Measurements from ENCODE around the gene PLEKHG5. TPM values are rescaled to one million over a fixed set of nuclear protein-coding genes. Genes with fewer than 3 reads are reported as not detected.

The PLEKHG5 gene
- polyA plus RNA-seq (2013, experiment 1 of 2): 5.0 TPM
- polyA plus RNA-seq (2013, experiment 2 of 2): 5.0 TPM

GRCh38 chr1:6491480-6491962 lies at the start of gene PLEKHG5:
Gene PLEKHG5 (minus strand): TSS chr1:6491667. CDS start chr1:6477571, 14,096 bp downstream.
- H3K4me2 ChIP-seq (ENCODE audit: low read length): peak within 1 kb of the TSS; percentile 62
- no peak within 1 kb of the TSS for H2BK15ac ChIP-seq (replicated peaks; ENCODE audit: low read depth)
- peak within 1 kb of the TSS; percentile 25 for H3K27ac ChIP-seq (ENCODE audit: low read depth, low read length)
- peak within 1 kb of the TSS; percentile 96 for H3K9ac ChIP-seq (ENCODE audit: low read length)
- H3K36me3 ChIP-seq (ENCODE audit: control insufficient read depth, insufficient read depth, low read length): no peaks in the 10 kb centered on the region
- peak within 1 kb of the TSS; percentile 43 for H4K8ac ChIP-seq (ENCODE audit: low read depth, low read length)
- H2BK5ac ChIP-seq (ENCODE audit: low read length): peak within 1 kb of the TSS; percentile 12
- no peak within 1 kb of the TSS for H4K5ac ChIP-seq (ENCODE audit: low read length)
- peak within 1 kb of the TSS; percentile 67 for H3K23ac ChIP-seq (ENCODE audit: low read length)
- no peak within 1 kb of the TSS for H2AK5ac ChIP-seq (ENCODE audit: low read length)
- no peaks in the 10 kb centered on the region for H3K79me2 ChIP-seq (ENCODE audit: control insufficient read depth, insufficient read depth, low read length)
- no CpG with 5 or more reads among the region's 6 CpGs for WGBS (ENCODE audit: extremely low coverage, insufficient coverage, low lambda C conversion rate)
- peak within 1 kb of the TSS; percentile 49 for H3K4ac ChIP-seq (ENCODE audit: low read depth, low read length)
- H2BK120ac ChIP-seq (ENCODE audit: low read depth, low read length): no peak within 1 kb of the TSS
- peak within 1 kb of the TSS; percentile 46 for H3K4me3 ChIP-seq (ENCODE audit: low read length)
- no peaks in the 10 kb centered on the region for H3K27me3 ChIP-seq (ENCODE audit: insufficient read depth, low read length, poor library complexity)
- H3K4me1 ChIP-seq (ENCODE audit: control insufficient read depth, low read depth, low read length): peaks cover 2% of the 10 kb centered on the region
- H3K18ac ChIP-seq (ENCODE audit: low read length): peak within 1 kb of the TSS; percentile 87
- peak; percentile 90 for DNase-seq
- H3K56ac ChIP-seq (ENCODE audit: low read length): peak within 1 kb of the TSS; percentile 96
- no peaks in the 10 kb centered on the region for H3K79me1 ChIP-seq (ENCODE audit: low read length)

GRCh38 chr1:6538956-6539355 lies 47.5 kb upstream of the PLEKHG5 start:
- H3K27me3 ChIP-seq (ENCODE audit: insufficient read depth, low read length, poor library complexity): no peaks in the 10 kb centered on the region
- no peak overlapping the region for H3K56ac ChIP-seq (ENCODE audit: low read length)
- H3K23ac ChIP-seq (ENCODE audit: low read length): no peak overlapping the region
- no peak overlapping the region for H3K4ac ChIP-seq (ENCODE audit: low read depth, low read length)
- WGBS (ENCODE audit: extremely low coverage, insufficient coverage, low lambda C conversion rate): no CpG with 5 or more reads among the region's 3 CpGs
- H3K79me1 ChIP-seq (ENCODE audit: low read length): peaks cover 1% of the 10 kb centered on the region
- no peak overlapping the region for H3K27ac ChIP-seq (ENCODE audit: low read depth, low read length)
- no peak for DNase-seq
- H3K9ac ChIP-seq (ENCODE audit: low read length): no peak overlapping the region
- H3K79me2 ChIP-seq (ENCODE audit: control insufficient read depth, insufficient read depth, low read length): no peaks in the 10 kb centered on the region
- H3K4me3 ChIP-seq (ENCODE audit: low read length): no peak overlapping the region
- H2BK5ac ChIP-seq (ENCODE audit: low read length): no peak overlapping the region
- H3K18ac ChIP-seq (ENCODE audit: low read length): no peak overlapping the region
- H2BK120ac ChIP-seq (ENCODE audit: low read depth, low read length): no peak overlapping the region
- H3K4me1 ChIP-seq (ENCODE audit: control insufficient read depth, low read depth, low read length): no peaks in the 10 kb centered on the region
- no peak overlapping the region for H2AK5ac ChIP-seq (ENCODE audit: low read length)
- H4K8ac ChIP-seq (ENCODE audit: low read depth, low read length): no peak overlapping the region
- no peak overlapping the region for H4K5ac ChIP-seq (ENCODE audit: low read length)
- H3K36me3 ChIP-seq (ENCODE audit: control insufficient read depth, insufficient read depth, low read length): peaks cover 5% of the 10 kb centered on the region
- no peak overlapping the region for H3K4me2 ChIP-seq (ENCODE audit: low read length)
- no peak overlapping the region for H2BK15ac ChIP-seq (replicated peaks; ENCODE audit: low read depth)

GRCh38 chr1:6536291-6536690 lies 44.8 kb upstream of the PLEKHG5 start:
- peaks cover 1% of the 10 kb centered on the region for H3K79me1 ChIP-seq (ENCODE audit: low read length)
- no peak overlapping the region for H2BK120ac ChIP-seq (ENCODE audit: low read depth, low read length)
- no peak overlapping the region for H4K8ac ChIP-seq (ENCODE audit: low read depth, low read length)
- DNase-seq: no peak
- H3K9ac ChIP-seq (ENCODE audit: low read length): no peak overlapping the region
- H2BK5ac ChIP-seq (ENCODE audit: low read length): no peak overlapping the region
- no peak overlapping the region for H3K4me3 ChIP-seq (ENCODE audit: low read length)
- H3K27ac ChIP-seq (ENCODE audit: low read depth, low read length): no peak overlapping the region
- no peak overlapping the region for H2BK15ac ChIP-seq (replicated peaks; ENCODE audit: low read depth)
- H3K79me2 ChIP-seq (ENCODE audit: control insufficient read depth, insufficient read depth, low read length): no peaks in the 10 kb centered on the region
- no peak overlapping the region for H3K18ac ChIP-seq (ENCODE audit: low read length)
- no peak overlapping the region for H4K5ac ChIP-seq (ENCODE audit: low read length)
- no peak overlapping the region for H3K23ac ChIP-seq (ENCODE audit: low read length)
- no peak overlapping the region for H3K56ac ChIP-seq (ENCODE audit: low read length)
- no peak overlapping the region for H3K4ac ChIP-seq (ENCODE audit: low read depth, low read length)
- H2AK5ac ChIP-seq (ENCODE audit: low read length): no peak overlapping the region
- no peaks in the 10 kb centered on the region for H3K27me3 ChIP-seq (ENCODE audit: insufficient read depth, low read length, poor library complexity)
- H3K36me3 ChIP-seq (ENCODE audit: control insufficient read depth, insufficient read depth, low read length): peaks cover 12% of the 10 kb centered on the region
- H3K4me1 ChIP-seq (ENCODE audit: control insufficient read depth, low read depth, low read length): no peaks in the 10 kb centered on the region
- WGBS (ENCODE audit: extremely low coverage, insufficient coverage, low lambda C conversion rate): no CpG with 5 or more reads among the region's 5 CpGs
- no peak overlapping the region for H3K4me2 ChIP-seq (ENCODE audit: low read length)

DNA sequence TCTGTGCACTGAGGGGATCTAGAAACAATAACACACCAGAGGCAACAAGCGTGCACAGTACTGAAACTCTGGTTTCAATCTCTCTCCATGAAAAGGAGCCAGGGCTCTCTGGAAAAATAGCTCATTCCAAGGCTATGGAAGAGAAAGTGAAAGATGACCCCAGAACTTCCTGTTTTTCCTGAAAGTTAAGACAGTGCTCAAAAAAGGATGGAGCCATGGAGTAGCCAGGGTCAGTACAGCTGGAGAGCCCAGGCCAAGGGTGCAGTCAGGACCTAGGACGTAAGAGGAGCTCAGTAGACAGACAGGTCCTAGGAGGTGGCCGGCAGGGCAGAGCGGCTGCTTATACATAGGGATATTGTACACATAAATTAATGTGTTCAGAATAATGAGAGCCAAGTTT lies 43.7 kb upstream of the PLEKHG5 start:
- no peak overlapping the region for H3K4ac ChIP-seq (ENCODE audit: low read depth, low read length)
- H2BK15ac ChIP-seq (replicated peaks; ENCODE audit: low read depth): no peak overlapping the region
- H2BK120ac ChIP-seq (ENCODE audit: low read depth, low read length): no peak overlapping the region
- no peaks in the 10 kb centered on the region for H3K4me1 ChIP-seq (ENCODE audit: control insufficient read depth, low read depth, low read length)
- no peak overlapping the region for H3K18ac ChIP-seq (ENCODE audit: low read length)
- no peak overlapping the region for H3K4me3 ChIP-seq (ENCODE audit: low read length)
- no CpG with 5 or more reads among the region's 4 CpGs for WGBS (ENCODE audit: extremely low coverage, insufficient coverage, low lambda C conversion rate)
- no peak overlapping the region for H2BK5ac ChIP-seq (ENCODE audit: low read length)
- H3K4me2 ChIP-seq (ENCODE audit: low read length): no peak overlapping the region
- peaks cover 16% of the 10 kb centered on the region for H3K36me3 ChIP-seq (ENCODE audit: control insufficient read depth, insufficient read depth, low read length)
- H3K79me2 ChIP-seq (ENCODE audit: control insufficient read depth, insufficient read depth, low read length): no peaks in the 10 kb centered on the region
- no peak overlapping the region for H3K27ac ChIP-seq (ENCODE audit: low read depth, low read length)
- H4K5ac ChIP-seq (ENCODE audit: low read length): no peak overlapping the region
- no peak overlapping the region for H4K8ac ChIP-seq (ENCODE audit: low read depth, low read length)
- no peak overlapping the region for H3K23ac ChIP-seq (ENCODE audit: low read length)
- H2AK5ac ChIP-seq (ENCODE audit: low read length): no peak overlapping the region
- H3K9ac ChIP-seq (ENCODE audit: low read length): no peak overlapping the region
- peaks cover 1% of the 10 kb centered on the region for H3K79me1 ChIP-seq (ENCODE audit: low read length)
- no peak for DNase-seq
- no peak overlapping the region for H3K56ac ChIP-seq (ENCODE audit: low read length)
- H3K27me3 ChIP-seq (ENCODE audit: insufficient read depth, low read length, poor library complexity): no peaks in the 10 kb centered on the region

- H3K18ac ChIP-seq (ENCODE audit: low read length): no peak overlapping the region
- no peak overlapping the region for H2BK5ac ChIP-seq (ENCODE audit: low read length)
- peaks cover 1% of the 10 kb centered on the region for H3K79me1 ChIP-seq (ENCODE audit: low read length)
- no peak overlapping the region for H2BK120ac ChIP-seq (ENCODE audit: low read depth, low read length)
- H3K36me3 ChIP-seq (ENCODE audit: control insufficient read depth, insufficient read depth, low read length): peaks cover 16% of the 10 kb centered on the region
- H3K4me1 ChIP-seq (ENCODE audit: control insufficient read depth, low read depth, low read length): no peaks in the 10 kb centered on the region
- no peak for DNase-seq
- no peak overlapping the region for H3K56ac ChIP-seq (ENCODE audit: low read length)
- no peak overlapping the region for H4K5ac ChIP-seq (ENCODE audit: low read length)
- H2AK5ac ChIP-seq (ENCODE audit: low read length): no peak overlapping the region
- H3K27me3 ChIP-seq (ENCODE audit: insufficient read depth, low read length, poor library complexity): no peaks in the 10 kb centered on the region
- no peak overlapping the region for H3K27ac ChIP-seq (ENCODE audit: low read depth, low read length)
- no peaks in the 10 kb centered on the region for H3K79me2 ChIP-seq (ENCODE audit: control insufficient read depth, insufficient read depth, low read length)
- H3K4ac ChIP-seq (ENCODE audit: low read depth, low read length): no peak overlapping the region
- WGBS (ENCODE audit: extremely low coverage, insufficient coverage, low lambda C conversion rate): no CpG with 5 or more reads among the region's 8 CpGs
- no peak overlapping the region for H3K4me2 ChIP-seq (ENCODE audit: low read length)
- no peak overlapping the region for H2BK15ac ChIP-seq (replicated peaks; ENCODE audit: low read depth)
- H3K9ac ChIP-seq (ENCODE audit: low read length): no peak overlapping the region
- no peak overlapping the region for H4K8ac ChIP-seq (ENCODE audit: low read depth, low read length)
- H3K23ac ChIP-seq (ENCODE audit: low read length): no peak overlapping the region
- no peak overlapping the region for H3K4me3 ChIP-seq (ENCODE audit: low read length)
These were observed 42.9 kb upstream of the PLEKHG5 start for GRCh38 chr1:6534248-6534822.

GRCh38 chr1:6531996-6532395 lies 40.5 kb upstream of the PLEKHG5 start:
- H3K4me3 ChIP-seq (ENCODE audit: low read length): no peak overlapping the region
- H3K4ac ChIP-seq (ENCODE audit: low read depth, low read length): no peak overlapping the region
- H4K5ac ChIP-seq (ENCODE audit: low read length): no peak overlapping the region
- no peak overlapping the region for H2AK5ac ChIP-seq (ENCODE audit: low read length)
- H3K18ac ChIP-seq (ENCODE audit: low read length): no peak overlapping the region
- no peak overlapping the region for H4K8ac ChIP-seq (ENCODE audit: low read depth, low read length)
- no peak overlapping the region for H2BK120ac ChIP-seq (ENCODE audit: low read depth, low read length)
- H2BK15ac ChIP-seq (replicated peaks; ENCODE audit: low read depth): no peak overlapping the region
- H3K4me2 ChIP-seq (ENCODE audit: low read length): no peak overlapping the region
- no peaks in the 10 kb centered on the region for H3K4me1 ChIP-seq (ENCODE audit: control insufficient read depth, low read depth, low read length)
- no CpG with 5 or more reads among the region's 5 CpGs for WGBS (ENCODE audit: extremely low coverage, insufficient coverage, low lambda C conversion rate)
- peaks cover 1% of the 10 kb centered on the region for H3K79me1 ChIP-seq (ENCODE audit: low read length)
- no peak overlapping the region for H3K27ac ChIP-seq (ENCODE audit: low read depth, low read length)
- no peak overlapping the region for H3K56ac ChIP-seq (ENCODE audit: low read length)
- H2BK5ac ChIP-seq (ENCODE audit: low read length): no peak overlapping the region
- no peaks in the 10 kb centered on the region for H3K79me2 ChIP-seq (ENCODE audit: control insufficient read depth, insufficient read depth, low read length)
- DNase-seq: no peak
- H3K23ac ChIP-seq (ENCODE audit: low read length): no peak overlapping the region
- H3K9ac ChIP-seq (ENCODE audit: low read length): no peak overlapping the region
- no peaks in the 10 kb centered on the region for H3K27me3 ChIP-seq (ENCODE audit: insufficient read depth, low read length, poor library complexity)
- H3K36me3 ChIP-seq (ENCODE audit: control insufficient read depth, insufficient read depth, low read length): peaks cover 24% of the 10 kb centered on the region

Data from mesendoderm (in vitro differentiated cells).